Measurements from ENCODE around the gene TBC1D19. TPM values are rescaled to one million over a fixed set of nuclear protein-coding genes. Genes with fewer than 3 reads are reported as not detected.

Gene TBC1D19
- total RNA-seq, 1 experiment from 2014 or later = 19.1 TPM

DNA sequence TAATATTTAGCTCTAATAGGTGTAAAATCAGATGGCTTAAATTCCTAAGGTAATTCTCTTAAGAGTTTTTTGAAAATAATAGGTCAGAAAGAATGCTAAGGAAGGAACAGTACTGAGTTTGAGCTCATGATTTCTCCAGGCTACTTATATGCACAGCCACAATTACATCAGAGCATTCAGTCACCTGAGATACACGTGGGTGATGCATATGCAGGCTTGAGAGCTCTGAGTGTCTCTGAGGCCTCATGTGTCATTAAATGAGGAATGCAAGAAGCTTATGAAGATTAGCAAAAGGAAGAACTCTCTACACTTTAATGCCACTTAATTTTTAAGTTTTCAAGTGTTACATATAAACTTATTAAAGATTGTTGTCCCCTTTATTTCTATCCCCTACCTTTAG, 152.7 kb downstream of the TBC1D19 start:
- no peaks in the 10 kb centered on the region for H3K27me3 Mint-ChIP-seq (ENCODE audit: insufficient read depth, unreplicated experiment)

DNA sequence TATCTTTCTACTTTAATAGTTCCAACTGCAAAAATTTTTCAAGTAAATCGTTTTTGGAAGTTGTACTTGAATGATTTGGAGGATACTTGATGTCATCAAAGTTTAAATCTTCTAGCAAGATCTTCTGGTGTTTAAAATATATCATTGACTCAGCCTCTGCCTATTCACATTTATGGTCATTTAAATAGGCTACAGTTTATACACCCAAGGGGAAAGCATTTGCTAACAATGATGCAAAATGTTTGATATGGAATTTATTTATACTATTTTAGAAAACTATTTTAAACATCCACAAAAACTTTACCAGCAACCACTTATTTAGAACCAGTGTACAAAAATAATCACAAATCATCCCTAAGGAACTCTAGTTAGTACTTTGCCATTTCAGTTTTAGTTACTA, 153.5 kb downstream of the TBC1D19 start:
- Mint-ChIP-seq H3K4me1 (ENCODE audit: low read depth, unreplicated experiment) (no peaks in the 10 kb centered on the region), H3K4me3 (ENCODE audit: unreplicated experiment) (no peak overlapping the region), H3K27me3 (ENCODE audit: insufficient read depth, unreplicated experiment) (no peaks in the 10 kb centered on the region), H3K27ac (ENCODE audit: unreplicated experiment) (no peak overlapping the region), H3K9me3 (ENCODE audit: unreplicated experiment) (no peaks in the 10 kb centered on the region), H3K36me3 (ENCODE audit: insufficient read depth, unreplicated experiment) (no peaks in the 10 kb centered on the region)
- H3K4me3 ChIP-seq (ENCODE audit: low read depth, low read length) = no peak overlapping the region
- H3K36me3 ChIP-seq (ENCODE audit: control insufficient read depth, insufficient read depth, low read length) = no peaks in the 10 kb centered on the region
- no TSS peak for BruUV-seq (replicated peaks)
- no peaks in the 10 kb centered on the region for H3K9me3 ChIP-seq
- TF ChIP-seq, protein P1, sequence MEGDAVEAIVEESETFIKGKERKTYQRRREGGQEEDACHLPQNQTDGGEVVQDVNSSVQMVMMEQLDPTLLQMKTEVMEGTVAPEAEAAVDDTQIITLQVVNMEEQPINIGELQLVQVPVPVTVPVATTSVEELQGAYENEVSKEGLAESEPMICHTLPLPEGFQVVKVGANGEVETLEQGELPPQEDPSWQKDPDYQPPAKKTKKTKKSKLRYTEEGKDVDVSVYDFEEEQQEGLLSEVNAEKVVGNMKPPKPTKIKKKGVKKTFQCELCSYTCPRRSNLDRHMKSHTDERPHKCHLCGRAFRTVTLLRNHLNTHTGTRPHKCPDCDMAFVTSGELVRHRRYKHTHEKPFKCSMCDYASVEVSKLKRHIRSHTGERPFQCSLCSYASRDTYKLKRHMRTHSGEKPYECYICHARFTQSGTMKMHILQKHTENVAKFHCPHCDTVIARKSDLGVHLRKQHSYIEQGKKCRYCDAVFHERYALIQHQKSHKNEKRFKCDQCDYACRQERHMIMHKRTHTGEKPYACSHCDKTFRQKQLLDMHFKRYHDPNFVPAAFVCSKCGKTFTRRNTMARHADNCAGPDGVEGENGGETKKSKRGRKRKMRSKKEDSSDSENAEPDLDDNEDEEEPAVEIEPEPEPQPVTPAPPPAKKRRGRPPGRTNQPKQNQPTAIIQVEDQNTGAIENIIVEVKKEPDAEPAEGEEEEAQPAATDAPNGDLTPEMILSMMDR (IDR thresholded peaks at IDR 0.05; ENCODE audit: insufficient read depth in 1 of 2, low read depth in 1 of 2, low read length in 1 of 2, severe bottlenecking in 1 of 2, unreplicated experiment in 1 of 2) = no peak
- DNase-seq = no peak
- ChIA-PET CTCF (no interaction called here), POLR2A (no interaction called here)
- H3K4me1 ChIP-seq = no peaks in the 10 kb centered on the region
- intact Hi-C loops (cut with micrococcal nuclease; ENCODE audit: unreplicated experiment) = no loop called here
- no peaks in the 10 kb centered on the region for H3K27me3 ChIP-seq (replicated peaks; ENCODE audit: control insufficient read depth, insufficient read depth, low read length)

More for the DNA sequence above, 152.7 kb downstream of the TBC1D19 start:
- intact Hi-C loops (cut with micrococcal nuclease; ENCODE audit: unreplicated experiment) = no loop called here
- no peaks in the 10 kb centered on the region for H3K27me3 ChIP-seq (replicated peaks; ENCODE audit: control insufficient read depth, insufficient read depth, low read length)
- no peaks in the 10 kb centered on the region for H3K9me3 ChIP-seq
- H3K4me1 ChIP-seq = no peaks in the 10 kb centered on the region
- ChIA-PET POLR2A (no interaction called here), CTCF (no interaction called here)
- H3K4me3 ChIP-seq (ENCODE audit: low read depth, low read length) = no peak overlapping the region
- Mint-ChIP-seq H3K4me3 (ENCODE audit: unreplicated experiment) (no peak overlapping the region), H3K4me1 (ENCODE audit: low read depth, unreplicated experiment) (no peaks in the 10 kb centered on the region), H3K9me3 (ENCODE audit: unreplicated experiment) (no peaks in the 10 kb centered on the region), H3K36me3 (ENCODE audit: insufficient read depth, unreplicated experiment) (peaks cover under 1% of the 10 kb centered on the region), H3K27ac (ENCODE audit: unreplicated experiment) (no peak overlapping the region)
- no peaks in the 10 kb centered on the region for H3K36me3 ChIP-seq (ENCODE audit: control insufficient read depth, insufficient read depth, low read length)
- BruUV-seq (replicated peaks) = no TSS peak
- no peak for DNase-seq
- TF ChIP-seq, protein P1 (IDR thresholded peaks at IDR 0.05; ENCODE audit: insufficient read depth in 1 of 2, low read depth in 1 of 2, low read length in 1 of 2, severe bottlenecking in 1 of 2, unreplicated experiment in 1 of 2) = no peak

DNA sequence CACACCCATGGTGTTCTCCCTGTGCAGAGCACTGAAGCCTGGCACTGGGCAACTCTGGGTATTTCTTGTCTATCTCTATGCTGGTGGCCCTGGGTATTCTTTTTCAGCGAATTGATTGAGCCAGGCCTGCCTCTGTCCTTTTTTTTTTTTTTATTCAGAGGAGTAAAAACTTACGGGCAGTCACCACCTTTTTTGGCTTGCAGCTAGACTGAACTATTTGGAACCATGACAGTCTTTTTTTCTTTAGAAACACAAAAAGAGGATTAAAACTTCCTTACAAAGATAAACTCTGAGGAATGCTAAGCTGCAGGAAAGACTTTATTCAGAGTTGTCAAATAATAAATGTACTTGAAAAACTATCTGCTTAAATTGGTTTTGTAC, 157.6 kb downstream of the TBC1D19 start:
- no TSS peak for BruUV-seq (replicated peaks)
- ChIA-PET POLR2A (no interaction called here), CTCF (no interaction called here)
- DNase-seq = no peak
- no peak overlapping the region for H3K4me3 Mint-ChIP-seq (ENCODE audit: unreplicated experiment)
- no peaks in the 10 kb centered on the region for H3K36me3 ChIP-seq (ENCODE audit: control insufficient read depth, insufficient read depth, low read length)
- H3K9me3 Mint-ChIP-seq (ENCODE audit: unreplicated experiment) = no peaks in the 10 kb centered on the region
- no peaks in the 10 kb centered on the region for H3K4me1 Mint-ChIP-seq (ENCODE audit: low read depth, unreplicated experiment)
- no peaks in the 10 kb centered on the region for H3K27me3 Mint-ChIP-seq (ENCODE audit: insufficient read depth, unreplicated experiment)
- no peaks in the 10 kb centered on the region for H3K9me3 ChIP-seq
- H3K27ac Mint-ChIP-seq (ENCODE audit: unreplicated experiment) = no peak overlapping the region
- H3K27me3 ChIP-seq (replicated peaks; ENCODE audit: control insufficient read depth, insufficient read depth, low read length) = no peaks in the 10 kb centered on the region
- H3K4me1 ChIP-seq = no peaks in the 10 kb centered on the region
- peaks cover 6% of the 10 kb centered on the region for H3K36me3 Mint-ChIP-seq (ENCODE audit: insufficient read depth, unreplicated experiment)
- intact Hi-C loops (cut with micrococcal nuclease; ENCODE audit: unreplicated experiment) = no loop called here
- TF ChIP-seq, protein P1 (IDR thresholded peaks at IDR 0.05; ENCODE audit: insufficient read depth in 1 of 2, low read depth in 1 of 2, low read length in 1 of 2, severe bottlenecking in 1 of 2, unreplicated experiment in 1 of 2) = no peak
- no peak overlapping the region for H3K4me3 ChIP-seq (ENCODE audit: low read depth, low read length)

Measured in Caco-2 (cell line).